ENCODE results near the gene TMX2. TPM values are rescaled to one million over a fixed set of nuclear protein-coding genes. Genes with fewer than 3 reads are reported as not detected.
A peak's percentile ranks its signal among the peaks of the same experiment; 100 is the strongest.

TMX2 gene
- total RNA-seq, 2 experiments from 2014 or later: 62.9 to 74.2 TPM

GRCh38 chr11:57729479-57729878 is 17.1 kb downstream of the TMX2 start:
- Mint-ChIP-seq H3K4me1 (peaks cover 17% of the 10 kb centered on the region), H3K4me3 (no peak overlapping the region), H3K27me3 (no peaks in the 10 kb centered on the region), H3K27ac (no peak overlapping the region), H3K36me3 (ENCODE audit: low read depth) (peaks cover 4% of the 10 kb centered on the region), H3K9me3 (no peaks in the 10 kb centered on the region)
- ChIA-PET POLR2A (no interaction called here), CTCF (interaction anchor here (0.6 to 1.7 kb wide), 4 partner anchors 16 to 185 kb away, joined by 3 to 5 read pairs (median 4); partner anchors contain the start of genes MED19 and TMX2)
- no peak for DNase-seq

- DNase-seq: no peak
- POLR2A ChIA-PET: no interaction called here
- H3K27ac Mint-ChIP-seq: no peak overlapping the region
Measured at GRCh38 chr11:57732661-57733060, 20.3 kb downstream of the TMX2 start.

GRCh38 chr11:57735619-57736298 is 23.4 kb downstream of the TMX2 start:
- CTCF ChIA-PET: interaction anchor here (0.6 to 1.5 kb wide), 4 partner anchors 10 to 27 kb away, joined by 3 to 5 read pairs (median 4); partner anchors contain the start of gene TMX2
- POLR2A ChIA-PET: no interaction called here

More at GRCh38 chr11:57732661-57733060, 20.3 kb downstream of the TMX2 start:
- Mint-ChIP-seq H3K9me3 (no peaks in the 10 kb centered on the region), H3K4me3 (no peak overlapping the region), H3K36me3 (ENCODE audit: low read depth) (peaks cover 10% of the 10 kb centered on the region), H3K4me1 (peaks cover 30% of the 10 kb centered on the region), H3K27me3 (no peaks in the 10 kb centered on the region)
- CTCF ChIA-PET: interaction anchor here (1.7 to 1.9 kb wide), 2 partner anchors 19 to 68 kb away, joined by 4 to 5 read pairs; no protein-coding TSS in a partner anchor

GRCh38 chr11:57741132-57742086 is 29.0 kb downstream of the TMX2 start, which contains the start of gene SELENOH:
SELENOH (plus strand) TSS chr11:57741491; CDS start chr11:57741596, 105 bp downstream.
- POLR2A ChIA-PET: interaction anchor here (1.0 to 1.1 kb wide), 4 partner anchors 29 to 82 kb away, joined by 3 to 4 read pairs (median 4); partner anchors contain the start of genes MED19 and TMX2
- Mint-ChIP-seq H3K27ac (peak within 1 kb of the TSS; percentile 94), H3K9me3 (no peaks in the 10 kb centered on the region), H3K27me3 (no peaks in the 10 kb centered on the region), H3K4me1 (peaks cover 41% of the 10 kb centered on the region), H3K4me3 (peak within 1 kb of the TSS; percentile 98), H3K36me3 (ENCODE audit: low read depth) (peaks cover 56% of the 10 kb centered on the region)
- peak; percentile 97 for DNase-seq
- CTCF ChIA-PET: interaction anchor here (0.6 to 2.8 kb wide), 7 partner anchors 13 to 420 kb away, joined by 3 to 13 read pairs (median 4); no protein-coding TSS in a partner anchor

More at GRCh38 chr11:57735619-57736298, 23.4 kb downstream of the TMX2 start:
- Mint-ChIP-seq H3K27ac (peak overlapping the region; percentile 58), H3K9me3 (no peaks in the 10 kb centered on the region), H3K27me3 (no peaks in the 10 kb centered on the region), H3K4me3 (no peak overlapping the region), H3K4me1 (peaks cover 32% of the 10 kb centered on the region), H3K36me3 (ENCODE audit: low read depth) (peaks cover 25% of the 10 kb centered on the region)
- DNase-seq: no peak

GRCh38 chr11:57742087-57742452 is 29.7 kb downstream of the TMX2 start:
- POLR2A ChIA-PET: interaction anchor here (1.0 to 1.1 kb wide), 2 partner anchors 50 to 81 kb away, joined by 3 to 4 read pairs; no protein-coding TSS in a partner anchor
- DNase-seq: no peak
- H3K4me1 Mint-ChIP-seq: peaks cover 42% of the 10 kb centered on the region
- CTCF ChIA-PET: interaction anchor here (0.9 to 2.8 kb wide), 4 partner anchors 17 to 61 kb away, joined by 3 to 13 read pairs (median 5); no protein-coding TSS in a partner anchor
- H3K4me3 Mint-ChIP-seq: peak overlapping the region; percentile 98
- H3K27me3 Mint-ChIP-seq: no peaks in the 10 kb centered on the region
- peaks cover 57% of the 10 kb centered on the region for H3K36me3 Mint-ChIP-seq (ENCODE audit: low read depth)
- H3K27ac Mint-ChIP-seq: peak overlapping the region; percentile 94
- H3K9me3 Mint-ChIP-seq: no peaks in the 10 kb centered on the region

- POLR2A ChIA-PET: no interaction called here
- Mint-ChIP-seq H3K9me3 (no peaks in the 10 kb centered on the region), H3K27me3 (no peaks in the 10 kb centered on the region), H3K4me3 (peak overlapping the region; percentile 25), H3K36me3 (ENCODE audit: low read depth) (peaks cover 44% of the 10 kb centered on the region), H3K27ac (peak overlapping the region; percentile 64), H3K4me1 (peaks cover 44% of the 10 kb centered on the region)
- CTCF ChIA-PET: interaction anchor here (1.0 to 1.7 kb wide), 5 partner anchors 8 to 64 kb away, joined by 3 to 8 read pairs (median 3); partner anchors contain the start of gene BTBD18
- no peak for DNase-seq
Measured at GRCh38 chr11:57744357-57744756, 32.0 kb downstream of the TMX2 start.

- Mint-ChIP-seq H3K4me1 (peaks cover 39% of the 10 kb centered on the region), H3K27me3 (no peaks in the 10 kb centered on the region), H3K4me3 (no peak overlapping the region), H3K27ac (peak overlapping the region; percentile 60), H3K36me3 (ENCODE audit: low read depth) (peaks cover 41% of the 10 kb centered on the region), H3K9me3 (no peaks in the 10 kb centered on the region)
- ChIA-PET CTCF (interaction anchor here (1.0 to 1.7 kb wide), 3 partner anchors 22 to 65 kb away, joined by 3 read pairs; no protein-coding TSS in a partner anchor), POLR2A (interaction anchor here (0.6 kb wide), 1 partner anchor 15 kb away, joined by 4 read pairs; no protein-coding TSS in a partner anchor)
- DNase-seq: no peak
Measured at GRCh38 chr11:57745206-57745605, 32.8 kb downstream of the TMX2 start.

GRCh38 chr11:57746920-57747319 is 34.5 kb downstream of the TMX2 start:
- no peak for DNase-seq
- Mint-ChIP-seq H3K27ac (peak overlapping the region; percentile 17), H3K9me3 (no peaks in the 10 kb centered on the region), H3K27me3 (no peaks in the 10 kb centered on the region), H3K4me3 (no peak overlapping the region), H3K36me3 (ENCODE audit: low read depth) (peaks cover 35% of the 10 kb centered on the region), H3K4me1 (peaks cover 32% of the 10 kb centered on the region)
- POLR2A ChIA-PET: no interaction called here
- CTCF ChIA-PET: interaction anchor here (0.6 to 1.2 kb wide), 3 partner anchors 14 to 409 kb away, joined by 3 to 4 read pairs (median 3); partner anchors contain the start of genes CTNND1 and P2RX3

- Mint-ChIP-seq H3K4me3 (no peak overlapping the region), H3K27me3 (no peaks in the 10 kb centered on the region), H3K9me3 (no peaks in the 10 kb centered on the region), H3K27ac (no peak overlapping the region), H3K4me1 (peaks cover 12% of the 10 kb centered on the region), H3K36me3 (ENCODE audit: low read depth) (peaks cover 5% of the 10 kb centered on the region)
- DNase-seq: no peak
- POLR2A ChIA-PET: no interaction called here
- CTCF ChIA-PET: interaction anchor here (1.2 to 1.8 kb wide), 4 partner anchors 8 to 80 kb away, joined by 3 to 8 read pairs (median 5); no protein-coding TSS in a partner anchor
Measured at GRCh38 chr11:57751176-57751575, 38.8 kb downstream of the TMX2 start.

- Mint-ChIP-seq H3K36me3 (ENCODE audit: low read depth) (peaks cover 5% of the 10 kb centered on the region), H3K27ac (no peak within 1 kb of the TSS), H3K4me1 (peaks cover 12% of the 10 kb centered on the region), H3K4me3 (no peak within 1 kb of the TSS), H3K9me3 (no peaks in the 10 kb centered on the region), H3K27me3 (no peaks in the 10 kb centered on the region)
- DNase-seq: peak; percentile 31
- ChIA-PET CTCF (interaction anchor here (1.2 to 1.8 kb wide), 4 partner anchors 8 to 80 kb away, joined by 3 to 8 read pairs (median 5); no protein-coding TSS in a partner anchor), POLR2A (interaction anchor here (1.4 kb wide), 1 partner anchor 17 kb away, joined by 3 read pairs; no protein-coding TSS in a partner anchor)
Measured at GRCh38 chr11:57751676-57752253, 39.4 kb downstream of the TMX2 start, which contains the start of gene BTBD18. BTBD18 (minus strand) TSS chr11:57751819; CDS start chr11:57751188, 631 bp downstream.

GRCh38 chr11:57752954-57753353 is 40.6 kb downstream of the TMX2 start:
- Mint-ChIP-seq H3K9me3 (no peaks in the 10 kb centered on the region), H3K27ac (no peak overlapping the region)
- POLR2A ChIA-PET: interaction anchor here (1.4 kb wide), 1 partner anchor 16 kb away, joined by 3 read pairs; no protein-coding TSS in a partner anchor

More at GRCh38 chr11:57752954-57753353, 40.6 kb downstream of the TMX2 start:
- no peak for DNase-seq
- no peaks in the 10 kb centered on the region for H3K27me3 Mint-ChIP-seq
- no peak overlapping the region for H3K4me3 Mint-ChIP-seq
- peaks cover 9% of the 10 kb centered on the region for H3K4me1 Mint-ChIP-seq
- CTCF ChIA-PET: interaction anchor here (1.8 kb wide), 1 partner anchor 9 kb away, joined by 8 read pairs; no protein-coding TSS in a partner anchor
- peaks cover 2% of the 10 kb centered on the region for H3K36me3 Mint-ChIP-seq (ENCODE audit: low read depth)

All from activated CD4-positive, alpha-beta T cell treated with anti-CD3 and anti-CD28 coated beads, Interleukin-2, amount 10 ng/mL, durations not matched to agents 7 days and 5 days (primary cell).